GM12872 (cell line): Measurements from ENCODE around the gene SETDB2.

Experiments used
- TF ChIP-seq, protein P1 (sequence below): IDR thresholded peaks from 3 replicates; pipeline ENCODE4 v1.5.1; 2011; ENCODE audit warnings: low read depth, mild to moderate bottlenecking, low read length, moderate library complexity; ENCODE audit not compliant: insufficient read depth

SETDB2 gene

DNA sequence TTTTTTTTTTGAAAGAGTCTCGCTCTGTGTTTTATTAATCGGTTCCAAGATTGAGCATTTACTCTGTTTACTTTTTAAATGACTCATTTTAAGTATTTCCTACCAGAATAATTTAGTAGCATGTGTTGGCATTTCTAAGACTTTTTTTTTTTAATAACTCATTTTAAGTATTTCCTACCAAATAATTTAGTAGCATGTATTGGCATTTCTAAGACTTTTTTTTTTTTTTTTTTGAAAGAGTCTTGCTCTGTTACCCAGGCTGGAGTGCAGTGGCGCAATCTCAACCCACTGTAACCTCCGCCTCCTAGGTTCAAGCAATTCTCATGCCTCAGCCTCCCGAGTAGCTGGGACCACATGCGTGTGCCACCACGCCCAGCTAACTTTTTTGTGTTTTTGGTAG lies 13.1 kb downstream of the SETDB2 start:
- TF ChIP-seq, protein P1, sequence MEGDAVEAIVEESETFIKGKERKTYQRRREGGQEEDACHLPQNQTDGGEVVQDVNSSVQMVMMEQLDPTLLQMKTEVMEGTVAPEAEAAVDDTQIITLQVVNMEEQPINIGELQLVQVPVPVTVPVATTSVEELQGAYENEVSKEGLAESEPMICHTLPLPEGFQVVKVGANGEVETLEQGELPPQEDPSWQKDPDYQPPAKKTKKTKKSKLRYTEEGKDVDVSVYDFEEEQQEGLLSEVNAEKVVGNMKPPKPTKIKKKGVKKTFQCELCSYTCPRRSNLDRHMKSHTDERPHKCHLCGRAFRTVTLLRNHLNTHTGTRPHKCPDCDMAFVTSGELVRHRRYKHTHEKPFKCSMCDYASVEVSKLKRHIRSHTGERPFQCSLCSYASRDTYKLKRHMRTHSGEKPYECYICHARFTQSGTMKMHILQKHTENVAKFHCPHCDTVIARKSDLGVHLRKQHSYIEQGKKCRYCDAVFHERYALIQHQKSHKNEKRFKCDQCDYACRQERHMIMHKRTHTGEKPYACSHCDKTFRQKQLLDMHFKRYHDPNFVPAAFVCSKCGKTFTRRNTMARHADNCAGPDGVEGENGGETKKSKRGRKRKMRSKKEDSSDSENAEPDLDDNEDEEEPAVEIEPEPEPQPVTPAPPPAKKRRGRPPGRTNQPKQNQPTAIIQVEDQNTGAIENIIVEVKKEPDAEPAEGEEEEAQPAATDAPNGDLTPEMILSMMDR = no peak

DNA sequence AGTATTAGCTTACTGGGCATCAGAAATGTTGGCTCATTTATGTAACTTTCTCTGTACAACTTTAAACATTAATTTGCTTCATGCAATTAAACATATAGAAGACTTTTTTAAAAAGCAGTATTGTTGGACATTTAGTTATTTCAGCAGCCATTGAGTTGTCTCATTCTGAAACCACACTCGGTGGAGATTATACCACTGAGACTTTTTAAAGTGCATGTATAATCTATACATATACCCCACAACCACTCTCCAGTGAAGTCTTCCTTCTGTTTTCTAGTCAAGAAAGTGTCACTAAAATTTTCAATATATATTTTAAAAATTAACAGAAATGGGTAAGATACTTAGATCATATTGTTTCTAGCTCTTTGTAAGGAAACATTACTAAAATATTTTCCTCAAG lies 15.5 kb downstream of the SETDB2 start:
- TF ChIP-seq, protein P1 = no peak

DNA sequence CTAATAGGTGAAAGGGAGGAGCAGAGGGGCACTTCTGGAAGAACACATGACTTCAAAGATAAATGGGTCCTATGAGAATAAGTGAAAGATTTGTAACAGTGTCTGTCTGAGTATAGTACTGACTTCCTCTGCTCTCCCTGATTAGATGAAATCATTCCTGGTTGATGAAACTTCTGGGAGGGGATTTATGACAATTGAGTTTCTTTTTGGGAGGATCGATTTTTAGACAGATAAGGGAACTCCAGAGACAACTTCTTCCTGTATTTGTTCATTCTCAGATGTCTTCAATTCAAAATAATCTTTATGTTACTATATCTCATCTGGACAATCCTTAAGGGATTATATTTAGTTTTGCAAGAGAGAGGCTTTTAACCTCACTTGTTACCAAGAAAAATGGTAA lies 20.0 kb downstream of the SETDB2 start:
- TF ChIP-seq, protein P1 = no peak

DNA sequence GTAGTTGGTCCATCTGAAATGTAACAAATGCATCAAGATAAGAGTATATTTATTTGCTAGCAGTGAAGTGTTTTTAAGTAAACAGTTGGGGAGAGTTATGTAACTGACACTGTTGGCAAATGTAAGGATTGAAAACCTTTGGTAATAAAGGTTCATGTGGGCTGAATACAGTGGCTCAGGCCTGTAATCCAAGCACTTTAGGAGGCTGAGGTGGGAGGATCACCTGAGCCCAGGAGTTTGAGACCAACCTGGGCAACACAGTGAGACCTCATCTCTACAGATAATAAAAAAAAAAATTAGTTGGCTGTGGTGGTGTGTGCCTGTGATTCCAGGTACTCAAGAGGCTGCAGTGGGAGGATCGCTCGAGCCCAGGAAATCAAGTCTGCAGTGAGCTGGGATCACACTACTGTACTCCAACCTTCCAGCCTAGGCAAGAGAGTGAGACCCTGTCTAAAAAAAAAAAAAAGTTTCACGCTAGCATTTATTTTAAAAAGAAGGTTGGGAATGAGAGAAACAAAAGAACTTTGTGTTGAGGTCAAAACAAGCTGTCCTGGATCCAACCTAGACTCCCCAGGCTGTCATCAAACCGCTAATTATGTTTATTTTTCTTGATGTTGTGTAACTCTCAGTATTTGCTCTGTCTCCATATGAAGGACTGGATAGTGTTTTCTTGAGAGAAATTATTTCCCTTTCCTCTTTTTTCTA lies 20.7 kb downstream of the SETDB2 start:
- TF ChIP-seq, protein P1 = no peak

DNA sequence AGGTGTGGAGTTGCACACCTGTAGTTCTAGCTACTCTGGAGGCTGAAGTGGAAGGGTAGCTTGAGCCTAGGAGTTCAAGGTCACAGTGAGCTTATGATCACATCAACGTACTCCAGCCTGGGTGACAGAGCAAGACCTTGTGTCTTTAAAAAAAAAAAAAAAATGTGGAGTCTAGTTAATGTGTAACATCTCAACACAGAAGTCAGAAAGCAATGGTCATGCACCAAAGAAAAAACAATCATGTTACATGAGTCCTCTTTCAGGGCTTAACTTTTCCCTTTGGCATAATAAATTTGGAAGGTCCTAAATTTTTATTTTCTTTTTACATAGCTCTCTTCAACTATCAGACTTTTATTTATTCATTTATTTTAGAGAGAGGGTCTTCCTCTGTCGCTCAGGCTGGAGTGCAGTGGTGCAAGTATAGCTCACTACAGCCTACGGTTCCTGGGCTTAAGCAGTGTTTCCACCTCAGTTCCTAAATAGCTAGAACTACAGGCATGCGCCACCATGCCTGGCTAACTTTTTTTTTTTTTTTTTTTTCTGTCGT lies 22.3 kb downstream of the SETDB2 start:
- TF ChIP-seq, protein P1 = no peak

DNA sequence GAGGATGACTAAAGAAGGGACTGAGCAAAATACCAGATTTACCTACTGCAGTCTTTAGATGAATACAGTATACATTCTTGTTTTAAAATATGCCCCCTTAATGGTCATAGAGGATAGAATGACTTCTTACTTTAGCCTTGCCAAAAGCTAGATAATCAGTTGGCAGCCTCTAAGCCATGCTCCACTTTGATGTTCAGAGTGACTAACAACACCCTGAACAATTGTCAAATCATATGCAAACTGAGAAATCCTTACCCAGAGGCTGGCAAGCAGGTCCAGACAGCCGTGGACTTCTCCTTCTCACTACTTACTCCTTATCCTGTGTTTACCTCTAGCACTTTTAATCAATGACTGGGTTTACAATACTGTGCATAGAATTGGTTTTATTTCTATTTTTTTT lies 28.1 kb downstream of the SETDB2 start:
- TF ChIP-seq, protein P1 = no peak

DNA sequence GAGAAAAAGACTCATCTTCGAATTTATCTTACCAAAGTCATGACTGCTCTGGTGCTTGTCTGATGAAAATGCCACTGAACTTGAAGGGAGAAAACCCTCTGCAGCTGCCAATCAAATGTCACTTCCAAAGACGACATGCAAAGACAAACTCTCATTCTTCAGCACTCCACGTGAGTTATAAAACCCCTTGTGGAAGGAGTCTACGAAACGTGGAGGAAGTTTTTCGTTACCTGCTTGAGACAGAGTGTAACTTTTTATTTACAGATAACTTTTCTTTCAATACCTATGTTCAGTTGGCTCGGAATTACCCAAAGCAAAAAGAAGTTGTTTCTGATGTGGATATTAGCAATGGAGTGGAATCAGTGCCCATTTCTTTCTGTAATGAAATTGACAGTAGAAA lies 32.5 kb downstream of the SETDB2 start:
- TF ChIP-seq, protein P1 = no peak
